ENCODE measurements around the gene IL1R1. TPM values are rescaled to one million over a fixed set of nuclear protein-coding genes. Genes with fewer than 3 reads are reported as not detected.

The IL1R1 gene
- total RNA-seq, 1 donor, result 89.8 TPM

DNA sequence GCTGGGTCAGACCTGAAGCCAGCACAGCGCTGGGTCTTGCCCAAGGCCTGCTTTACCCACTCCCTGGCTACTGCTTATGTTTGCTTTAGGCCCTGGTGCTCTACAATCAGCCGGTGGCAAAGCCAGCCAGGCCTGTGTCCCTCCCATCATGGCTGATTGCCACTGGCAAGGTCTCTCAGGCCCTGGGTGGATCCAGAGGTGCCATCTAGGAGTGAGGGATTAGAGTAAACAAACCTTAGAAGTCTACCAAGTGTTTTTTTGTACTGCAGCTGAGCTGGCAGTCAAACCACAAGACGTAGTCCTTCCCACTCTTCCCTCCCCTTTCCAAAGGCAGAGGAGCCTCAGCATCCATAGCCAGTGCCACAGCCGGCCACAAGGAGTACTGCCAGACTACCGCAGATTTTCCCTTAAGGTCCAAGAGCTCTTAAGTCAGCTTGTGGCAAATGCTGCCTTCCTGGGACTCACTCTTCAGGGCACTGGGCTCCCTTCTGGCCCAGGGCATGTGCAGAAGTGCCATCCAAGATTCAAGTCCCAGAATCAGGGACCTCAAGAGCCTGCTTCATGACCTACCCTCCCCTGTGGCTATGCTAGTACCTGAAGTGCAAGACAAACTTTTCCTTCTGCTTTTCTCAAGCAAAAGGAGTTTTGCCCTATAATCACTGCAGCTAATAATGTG is 64.3 kb downstream of the IL1R1 start:
- H3K9me3 ChIP-seq (ENCODE audit: low read depth, low read length), result no peaks in the 10 kb centered on the region
- H4K20me1 ChIP-seq (ENCODE audit: insufficient read depth, low read length), result no peaks in the 10 kb centered on the region
- no peak for DNase-seq (ENCODE audit: insufficient read length, low spot score, missing footprints)
- H2AFZ ChIP-seq (ENCODE audit: low read length), result peak overlapping the region; percentile 77
- peak overlapping the region; percentile 28 for H3K27ac ChIP-seq (ENCODE audit: low read depth, low read length)
- no peaks in the 10 kb centered on the region for H3K36me3 ChIP-seq (ENCODE audit: insufficient read depth, low read length)
- no peaks in the 10 kb centered on the region for H3K79me2 ChIP-seq (ENCODE audit: insufficient read depth, low read length)
- H3K4me2 ChIP-seq (ENCODE audit: insufficient read depth, low read length), result no peak overlapping the region
- peaks cover 8% of the 10 kb centered on the region for H3K4me1 ChIP-seq (ENCODE audit: insufficient read depth, low read length)
- H3K27me3 ChIP-seq (ENCODE audit: insufficient read depth, low read length), result no peaks in the 10 kb centered on the region
- TF ChIP-seq, protein P1, sequence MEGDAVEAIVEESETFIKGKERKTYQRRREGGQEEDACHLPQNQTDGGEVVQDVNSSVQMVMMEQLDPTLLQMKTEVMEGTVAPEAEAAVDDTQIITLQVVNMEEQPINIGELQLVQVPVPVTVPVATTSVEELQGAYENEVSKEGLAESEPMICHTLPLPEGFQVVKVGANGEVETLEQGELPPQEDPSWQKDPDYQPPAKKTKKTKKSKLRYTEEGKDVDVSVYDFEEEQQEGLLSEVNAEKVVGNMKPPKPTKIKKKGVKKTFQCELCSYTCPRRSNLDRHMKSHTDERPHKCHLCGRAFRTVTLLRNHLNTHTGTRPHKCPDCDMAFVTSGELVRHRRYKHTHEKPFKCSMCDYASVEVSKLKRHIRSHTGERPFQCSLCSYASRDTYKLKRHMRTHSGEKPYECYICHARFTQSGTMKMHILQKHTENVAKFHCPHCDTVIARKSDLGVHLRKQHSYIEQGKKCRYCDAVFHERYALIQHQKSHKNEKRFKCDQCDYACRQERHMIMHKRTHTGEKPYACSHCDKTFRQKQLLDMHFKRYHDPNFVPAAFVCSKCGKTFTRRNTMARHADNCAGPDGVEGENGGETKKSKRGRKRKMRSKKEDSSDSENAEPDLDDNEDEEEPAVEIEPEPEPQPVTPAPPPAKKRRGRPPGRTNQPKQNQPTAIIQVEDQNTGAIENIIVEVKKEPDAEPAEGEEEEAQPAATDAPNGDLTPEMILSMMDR (IDR thresholded peaks at IDR 0.05; ENCODE audit: extremely low read depth, low read depth, low read length), result peak; percentile 11
- H3K4me3 ChIP-seq (ENCODE audit: insufficient read depth, low read length), result no peak overlapping the region

DNA sequence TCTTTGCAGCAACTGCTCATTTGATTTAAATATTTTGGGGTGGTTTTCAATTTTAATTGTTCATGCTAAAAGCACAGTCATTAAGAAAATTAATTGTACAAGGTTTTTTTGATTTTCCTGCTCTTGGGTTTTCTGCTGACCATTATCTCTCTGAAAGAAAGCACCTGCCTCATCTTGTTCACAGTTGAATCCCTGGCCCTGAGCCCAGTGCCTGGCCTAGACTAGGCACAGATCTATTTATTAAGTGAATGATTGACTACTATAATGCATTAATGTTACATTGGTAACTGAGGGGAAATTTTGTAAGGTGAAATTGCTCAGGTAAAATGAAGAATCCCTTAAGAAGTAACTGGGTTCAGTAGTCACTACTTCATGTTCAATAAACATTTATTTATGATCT is 66.2 kb downstream of the IL1R1 start:
- no peak overlapping the region for H2AFZ ChIP-seq (ENCODE audit: low read length)
- H3K4me3 ChIP-seq (ENCODE audit: insufficient read depth, low read length), result no peak overlapping the region
- H3K4me1 ChIP-seq (ENCODE audit: insufficient read depth, low read length), result peaks cover 8% of the 10 kb centered on the region
- H3K79me2 ChIP-seq (ENCODE audit: insufficient read depth, low read length), result no peaks in the 10 kb centered on the region
- H3K9me3 ChIP-seq (ENCODE audit: low read depth, low read length), result no peaks in the 10 kb centered on the region
- H3K4me2 ChIP-seq (ENCODE audit: insufficient read depth, low read length), result no peak overlapping the region
- H4K20me1 ChIP-seq (ENCODE audit: insufficient read depth, low read length), result no peaks in the 10 kb centered on the region
- H3K36me3 ChIP-seq (ENCODE audit: insufficient read depth, low read length), result no peaks in the 10 kb centered on the region
- DNase-seq (ENCODE audit: insufficient read length, low spot score, missing footprints), result no peak
- TF ChIP-seq, protein P1 (IDR thresholded peaks at IDR 0.05; ENCODE audit: extremely low read depth, low read depth, low read length), result no peak
- H3K27me3 ChIP-seq (ENCODE audit: insufficient read depth, low read length), result no peaks in the 10 kb centered on the region
- H3K27ac ChIP-seq (ENCODE audit: low read depth, low read length), result no peak overlapping the region

DNA sequence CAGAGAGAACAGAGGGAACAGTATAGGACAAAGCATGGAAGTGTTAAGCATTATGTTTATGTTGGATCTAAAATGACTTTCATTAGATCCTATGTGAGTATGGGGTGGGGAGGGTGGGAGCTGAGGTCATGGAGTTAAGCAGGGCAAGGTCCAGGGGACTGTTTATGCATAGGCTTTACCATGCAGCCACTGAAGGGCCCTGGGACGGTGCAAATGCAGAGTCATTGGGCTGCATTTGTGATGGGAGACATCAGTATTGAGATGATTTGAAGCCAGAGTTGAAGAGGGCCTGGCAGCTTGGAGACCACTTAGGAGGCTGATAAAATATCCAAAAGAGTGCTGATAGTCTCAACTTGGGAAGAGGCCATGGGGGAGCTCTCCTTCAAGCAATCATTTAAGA is 66.9 kb downstream of the IL1R1 start:
- TF ChIP-seq, protein P1 (IDR thresholded peaks at IDR 0.05; ENCODE audit: extremely low read depth, low read depth, low read length), result no peak
- H3K9me3 ChIP-seq (ENCODE audit: low read depth, low read length), result no peaks in the 10 kb centered on the region
- DNase-seq (ENCODE audit: insufficient read length, low spot score, missing footprints), result no peak

DNA sequence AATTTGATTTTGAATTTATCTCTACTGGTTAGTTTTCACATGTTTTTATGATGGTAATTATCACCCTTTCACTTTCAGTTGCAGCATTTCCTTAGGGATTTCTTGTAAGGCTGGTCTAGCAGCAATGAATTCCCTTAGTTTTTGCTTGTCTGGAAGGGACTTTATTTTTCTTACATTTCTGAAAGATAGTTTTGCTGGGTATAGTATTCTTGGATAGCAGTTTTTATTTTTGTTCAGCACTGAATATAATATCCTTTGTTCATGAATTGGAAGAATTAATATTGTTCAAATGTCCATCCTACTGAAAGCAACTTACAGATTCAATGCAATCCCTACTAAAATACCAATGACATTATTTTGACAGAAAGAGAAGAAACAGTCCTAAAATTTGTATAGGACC is 74.5 kb downstream of the IL1R1 start:
- Histone ChIP-seq H3K27ac (ENCODE audit: low read depth, low read length) (no peak overlapping the region), H3K79me2 (ENCODE audit: insufficient read depth, low read length) (no peaks in the 10 kb centered on the region), H3K36me3 (ENCODE audit: insufficient read depth, low read length) (no peaks in the 10 kb centered on the region), H2AFZ (ENCODE audit: low read length) (no peak overlapping the region), H3K4me1 (ENCODE audit: insufficient read depth, low read length) (no peaks in the 10 kb centered on the region), H4K20me1 (ENCODE audit: insufficient read depth, low read length) (no peaks in the 10 kb centered on the region), H3K4me3 (ENCODE audit: insufficient read depth, low read length) (no peak overlapping the region), H3K27me3 (ENCODE audit: insufficient read depth, low read length) (no peaks in the 10 kb centered on the region), H3K9me3 (ENCODE audit: low read depth, low read length) (peaks cover 2% of the 10 kb centered on the region), H3K4me2 (ENCODE audit: insufficient read depth, low read length) (no peak overlapping the region)
- TF ChIP-seq, protein P1 (IDR thresholded peaks at IDR 0.05; ENCODE audit: extremely low read depth, low read depth, low read length), result no peak
- no peak for DNase-seq (ENCODE audit: insufficient read length, low spot score, missing footprints)

More for the DNA sequence above, 66.9 kb downstream of the IL1R1 start:
- Histone ChIP-seq H3K79me2 (ENCODE audit: insufficient read depth, low read length) (no peaks in the 10 kb centered on the region), H2AFZ (ENCODE audit: low read length) (no peak overlapping the region), H4K20me1 (ENCODE audit: insufficient read depth, low read length) (no peaks in the 10 kb centered on the region), H3K4me1 (ENCODE audit: insufficient read depth, low read length) (peaks cover 8% of the 10 kb centered on the region), H3K4me2 (ENCODE audit: insufficient read depth, low read length) (no peak overlapping the region), H3K4me3 (ENCODE audit: insufficient read depth, low read length) (no peak overlapping the region), H3K27ac (ENCODE audit: low read depth, low read length) (no peak overlapping the region), H3K36me3 (ENCODE audit: insufficient read depth, low read length) (no peaks in the 10 kb centered on the region), H3K27me3 (ENCODE audit: insufficient read depth, low read length) (no peaks in the 10 kb centered on the region)

Measured in osteoblast (primary cell).